ENCODE data around the gene TXNRD2. TPM values are rescaled to one million over a fixed set of nuclear protein-coding genes. Genes with fewer than 3 reads are reported as not detected.

Gene TXNRD2
- total RNA-seq, 4 donors from 2014 or later, result 8.4 to 33.2 (median 15.7) TPM

- TF ChIP-seq POLR2AphosphoS5 (IDR thresholded peaks at IDR 0.05) (no peak), EP300 (IDR thresholded peaks at IDR 0.05) (no peak), POLR2A (IDR thresholded peaks at IDR 0.05) (no peak), CTCF (IDR thresholded peaks at IDR 0.05) (no peak)
- Histone ChIP-seq H3K4me1 (no peaks in the 10 kb centered on the region), H3K27ac (no peak overlapping the region), H3K27me3 (no peaks in the 10 kb centered on the region), H3K36me3 (peaks cover 67% of the 10 kb centered on the region), H3K4me3 (no peak overlapping the region), H3K9me3 (no peaks in the 10 kb centered on the region)
- no peak for DNase-seq (ENCODE audit: low spot score in 2 of 2)
- WGBS, result 81% methylated on average over 11 of the region's 13 CpGs
Measured at GRCh38 chr22:19915287-19915954, 26.2 kb downstream of the TXNRD2 start.

GRCh38 chr22:19914201-19914943 lies 27.2 kb downstream of the TXNRD2 start:
- Histone ChIP-seq H3K36me3 (peaks cover 67% of the 10 kb centered on the region), H3K27me3 (no peaks in the 10 kb centered on the region), H3K27ac (no peak overlapping the region), H3K4me3 (no peak overlapping the region), H3K4me1 (no peaks in the 10 kb centered on the region), H3K9me3 (no peaks in the 10 kb centered on the region)
- 95% methylated on average over 9 of the region's 9 CpGs for WGBS
- no peak for TF ChIP-seq POLR2A (IDR thresholded peaks at IDR 0.05)
- TF ChIP-seq CTCF (IDR thresholded peaks at IDR 0.05), result no peak
- no peak for TF ChIP-seq EP300 (IDR thresholded peaks at IDR 0.05)
- no peak for TF ChIP-seq POLR2AphosphoS5 (IDR thresholded peaks at IDR 0.05)
- DNase-seq (ENCODE audit: low spot score in 2 of 2), result no peak

- WGBS, result 91% methylated on average over 6 of the region's 6 CpGs
- no peak for TF ChIP-seq CTCF (IDR thresholded peaks at IDR 0.05)
- TF ChIP-seq POLR2AphosphoS5 (IDR thresholded peaks at IDR 0.05), result no peak
- no peak for TF ChIP-seq EP300 (IDR thresholded peaks at IDR 0.05)
- no peak for TF ChIP-seq POLR2A (IDR thresholded peaks at IDR 0.05)
- no peaks in the 10 kb centered on the region for H3K27me3 ChIP-seq
- no peaks in the 10 kb centered on the region for H3K4me1 ChIP-seq
- no peaks in the 10 kb centered on the region for H3K9me3 ChIP-seq
- H3K4me3 ChIP-seq, result no peak overlapping the region
- DNase-seq (ENCODE audit: low spot score in 2 of 2), result no peak
- no peak overlapping the region for H3K27ac ChIP-seq
- peaks cover 67% of the 10 kb centered on the region for H3K36me3 ChIP-seq
Measured at GRCh38 chr22:19913337-19913936, 28.2 kb downstream of the TXNRD2 start.

GRCh38 chr22:19912271-19912999 lies 29.2 kb downstream of the TXNRD2 start:
- no peaks in the 10 kb centered on the region for H3K9me3 ChIP-seq
- no peaks in the 10 kb centered on the region for H3K27me3 ChIP-seq
- WGBS, result 74% methylated on average over 12 of the region's 20 CpGs
- H3K27ac ChIP-seq, result no peak overlapping the region
- peaks cover 64% of the 10 kb centered on the region for H3K36me3 ChIP-seq
- no peaks in the 10 kb centered on the region for H3K4me1 ChIP-seq
- no peak overlapping the region for H3K4me3 ChIP-seq
- TF ChIP-seq EP300 (IDR thresholded peaks at IDR 0.05), result no peak
- TF ChIP-seq CTCF (IDR thresholded peaks at IDR 0.05), result no peak
- no peak for TF ChIP-seq POLR2AphosphoS5 (IDR thresholded peaks at IDR 0.05)
- no peak for TF ChIP-seq POLR2A (IDR thresholded peaks at IDR 0.05)
- no peak for DNase-seq (ENCODE audit: low spot score in 2 of 2)
